GM12878 (cell line): ENCODE measurements around the gene SLC36A1. TPM values are rescaled to one million over a fixed set of nuclear protein-coding genes. Genes with fewer than 3 reads are reported as not detected.

Source experiments
- ATAC-seq: fragments of 200-7000 bp; cut with Tn5 transposase; 3 replicates; pipeline ENCODE4 v1.9.1; 2020; ENCODE audit warnings: mild to moderate bottlenecking, moderate library complexity
- BruUV-seq: library from RNA; stranded (reverse); fragments of 400-500 nt; replicated peaks from 2 replicates; lab custom pipeline; 2021; lab: Mats Ljungman, UMichigan
- CTCF ChIA-PET: fragments of 300-600 bp; sonication (Branson Sonifier 250); formaldehyde crosslinking; extraction: SDS; loops from one replicate; lab custom pipeline; 2021; ENCODE audit warnings: inconsistent platforms; lab: Yijun Ruan, JAX
- POLR2A ChIA-PET: fragments of 350-600 bp; formaldehyde crosslinking; extraction: SDS; loops from one replicate; lab custom pipeline; 2021; ENCODE audit warnings: inconsistent platforms; lab: Charles Lee
- RAD21 ChIA-PET: fragments of 300-600 bp; sonication (Branson Sonifier 250); formaldehyde crosslinking; loops from one replicate; lab custom pipeline; 2023; ENCODE audit warnings: antibody characterized with exemption; ENCODE audit not compliant: unreplicated experiment; lab: Charles Lee
- SMC1A ChIA-PET: fragments of 300-600 bp; sonication (Branson Sonifier 250); formaldehyde crosslinking; loops from one replicate; lab custom pipeline; 2023; ENCODE audit not compliant: unreplicated experiment, uncharacterized antibody; lab: Charles Lee
- DNase-seq: peaks from one replicate; pipeline ENCODE4 v3.0.0-alpha.2; 2011; ENCODE audit warnings: low read depth, low spot score
- FAIRE-seq: peaks from 3 replicates; lab custom pipeline; 2011; peaks lifted over from hg19 to GRCh38; lab: Jason Lieb, UNC
- H2AFZ ChIP-seq: 2 replicates; pipeline ENCODE4 v1.6.0; 2011; ENCODE audit warnings: low read depth, low read length, control low read depth; ENCODE audit not compliant: control insufficient read depth
- H3K27ac ChIP-seq: 2 replicates; pipeline ENCODE4 v1.5.1; 2011; ENCODE audit warnings: control low read depth; ENCODE audit not compliant: control insufficient read depth, insufficient read depth
- H3K27me3 ChIP-seq, 2 experiments: replicated peaks in 1 of 2; 2 replicates each; pipeline versions ENCODE4 v1.6.0 to v1.6.1; 2011; ENCODE audit warnings: low read length in 1 of 2; ENCODE audit not compliant: control insufficient read depth in 2 of 2, insufficient read depth in 2 of 2
- H3K36me3 ChIP-seq, 2 experiments: 2 replicates each; pipeline ENCODE4 v1.5.1; 2011; ENCODE audit warnings: low read length in 1 of 2; ENCODE audit not compliant: control insufficient read depth in 2 of 2, insufficient read depth in 2 of 2
- H3K4me1 ChIP-seq: 2 replicates; pipeline ENCODE4 v1.6.1; 2011; ENCODE audit warnings: mild to moderate bottlenecking, low read length, moderate library complexity, mixed read lengths; ENCODE audit not compliant: control insufficient read depth, insufficient read depth
- H3K4me2 ChIP-seq: 2 replicates; pipeline ENCODE4 v1.6.0; 2011; ENCODE audit warnings: control low read depth; ENCODE audit not compliant: control insufficient read depth, insufficient read depth
- H3K4me3 ChIP-seq: fragments of 200-600 bp; sonication (generic); 2 replicates; pipeline ENCODE4 v1.5.1; 2016
- H3K79me2 ChIP-seq: 2 replicates; pipeline ENCODE4 v1.6.0; 2011; ENCODE audit warnings: low read length; ENCODE audit not compliant: control insufficient read depth, insufficient read depth
- H3K9ac ChIP-seq: 2 replicates; pipeline ENCODE4 v1.8.0; 2011; ENCODE audit warnings: low read length, control low read depth, mixed read lengths; ENCODE audit not compliant: control insufficient read depth, insufficient read depth
- H3K9me3 ChIP-seq: replicated peaks from 3 replicates; pipeline ENCODE4 v1.5.1; 2011; ENCODE audit warnings: mild to moderate bottlenecking, low read length; ENCODE audit not compliant: control insufficient read depth, insufficient read depth
- H4K20me1 ChIP-seq: 2 replicates; pipeline ENCODE4 v1.6.0; 2011; ENCODE audit not compliant: control insufficient read depth, insufficient read depth
- ATF7 ChIP-seq: fragments of 450-650 bp; IDR thresholded peaks from 2 replicates; pipeline ENCODE4 v1.6.1; 2016; ENCODE audit warnings: low read depth, mild to moderate bottlenecking
- BCL11A ChIP-seq: IDR thresholded peaks from 2 replicates; pipeline ENCODE4 v1.6.1; 2011; ENCODE audit warnings: low read depth, low read length
- CHD2 ChIP-seq: IDR thresholded peaks from 2 replicates; pipeline ENCODE4 v1.6.1; 2011; ENCODE audit warnings: low read depth, low read length, improper control_type of control experiment, borderline replicate concordance
- CREM ChIP-seq: IDR thresholded peaks from 2 replicates; pipeline ENCODE4 v1.6.1; 2014; ENCODE audit warnings: antibody characterized with exemption, low read depth
- EP300 ChIP-seq, 2 experiments: fragments of 150-350 bp in 1 of 2; IDR thresholded peaks; 2 replicates each; pipeline ENCODE4 v1.6.1; 2011 to 2012; ENCODE audit warnings: low read depth in 2 of 2, low read length in 2 of 2, borderline replicate concordance in 1 of 2, improper control_type of control experiment in 1 of 2, inconsistent platforms in 1 of 2; ENCODE audit not compliant: control insufficient read depth in 1 of 2
- FOS ChIP-seq: IDR thresholded peaks from 3 replicates; pipeline ENCODE4 v1.6.1; 2011; ENCODE audit warnings: borderline replicate concordance; ENCODE audit not compliant: insufficient read length; ENCODE audit errors: extremely low read depth
- HDGF ChIP-seq: fragments of 450-650 bp; IDR thresholded peaks from 2 replicates; pipeline ENCODE4 v1.6.1; 2016; ENCODE audit warnings: antibody characterized with exemption
- IRF4 ChIP-seq: IDR thresholded peaks from 2 replicates; pipeline ENCODE4 v1.6.1; 2011; ENCODE audit warnings: low read depth, low read length
- JUNB ChIP-seq: IDR thresholded peaks from 2 replicates; pipeline ENCODE4 v1.6.1; 2016; ENCODE audit warnings: antibody characterized with exemption, mild to moderate bottlenecking
- KDM1A ChIP-seq: fragments of 200-600 bp; sonication (generic); IDR thresholded peaks from 2 replicates; pipeline ENCODE4 v1.6.1; 2016; ENCODE audit warnings: borderline replicate concordance
- NRF1 ChIP-seq: conservative IDR thresholded peaks from 2 replicates; pipeline ENCODE4 v1.6.1; 2011; ENCODE audit warnings: mild to moderate bottlenecking, low read depth, low read length, improper control_type of control experiment
- POU2F2 ChIP-seq: IDR thresholded peaks from 3 replicates; pipeline ENCODE4 v1.6.1; 2011; ENCODE audit warnings: low read depth, mild to moderate bottlenecking, low read length, borderline replicate concordance
- SMAD5 ChIP-seq: IDR thresholded peaks from 2 replicates; pipeline ENCODE4 v1.6.1; 2016; ENCODE audit warnings: antibody characterized with exemption, low read depth
- SREBF2 ChIP-seq: IDR thresholded peaks from 2 replicates; pipeline ENCODE4 v1.6.1; 2012; ENCODE audit warnings: mild to moderate bottlenecking, low read length
- YBX1 ChIP-seq: fragments of 450-650 bp; IDR thresholded peaks from 2 replicates; pipeline ENCODE4 v1.6.1; 2016; ENCODE audit warnings: antibody characterized with exemption
- ZZZ3 ChIP-seq: IDR thresholded peaks from 2 replicates; pipeline ENCODE4 v1.6.1; 2011; ENCODE audit warnings: low read depth; ENCODE audit not compliant: control insufficient read depth, insufficient read length
- WGBS: methylation state at CpG from one replicate; pipeline ENCODE4 v1.1.6; 2016; ENCODE audit warnings: low lambda C conversion rate; ENCODE audit not compliant: insufficient replicate concordance, insufficient coverage; ENCODE audit errors: missing lambda C conversion rate; 5-methylcytosine and 5-hydroxymethylcytosine counted together
- in situ Hi-C: fragments of 300-500 bp; cut with MboI; formaldehyde crosslinking; loops from 9 replicates; pipeline ENCODE4 v1.14.3; 2018; ENCODE audit warnings: mixed read lengths
- intact Hi-C: fragments of 100-400 bp; cut with micrococcal nuclease; formaldehyde crosslinking; loops from one replicate; pipeline ENCODE4 v1.14.2; 2022; ENCODE audit not compliant: unreplicated experiment
- polyA plus RNA-seq, 11 experiments: library from polyadenylated mRNA; depleted of rRNA in 4 of 11; unstranded in 6 of 11; stranded (reverse) in 5 of 11; fragments of >200 nt; fragmentation: Nextera tagmentation in 4 of 11; fragmentation: Illumina TruSeq in 1 of 11; extraction: Ambion mirVana in 4 of 11; extraction: Trizol in 1 of 11; gene quantifications; 1 replicate in 1 of 11; 2 replicates in 10 of 11; pipeline versions ENCODE4 v1.2.1 to v1.2.3, GENCODE V29; 2011 to 2016; ENCODE audit warnings: inconsistent platforms in 2 of 11, missing spikeins in 2 of 11, low read depth in 1 of 11
- total RNA-seq, 4 experiments: library from RNA; depleted of rRNA in 3 of 4; stranded (reverse); fragments of >200 nt in 3 of 4; fragmentation: Illumina TruSeq in 1 of 4; extraction: Trizol in 1 of 4; gene quantifications; 2 replicates each; pipeline versions ENCODE4 v1.2.1 to v1.2.3, GENCODE V29; 2013 to 2021
- TF ChIP-seq, protein P1 (sequence below): IDR thresholded peaks from 2 replicates; pipeline ENCODE4 v1.6.1; 2011; ENCODE audit warnings: borderline replicate concordance, low read depth, mild to moderate bottlenecking, moderate library complexity, low read length; ENCODE audit not compliant: insufficient read depth, poor library complexity, severe bottlenecking

The SLC36A1 gene
- total and polyA plus RNA-seq, 10 of the 15 experiments (the other 5 are each of a cell fraction or from before 2014, with no cell fraction given), result 0.50 to 8.2 (median 3.5) TPM

DNA sequence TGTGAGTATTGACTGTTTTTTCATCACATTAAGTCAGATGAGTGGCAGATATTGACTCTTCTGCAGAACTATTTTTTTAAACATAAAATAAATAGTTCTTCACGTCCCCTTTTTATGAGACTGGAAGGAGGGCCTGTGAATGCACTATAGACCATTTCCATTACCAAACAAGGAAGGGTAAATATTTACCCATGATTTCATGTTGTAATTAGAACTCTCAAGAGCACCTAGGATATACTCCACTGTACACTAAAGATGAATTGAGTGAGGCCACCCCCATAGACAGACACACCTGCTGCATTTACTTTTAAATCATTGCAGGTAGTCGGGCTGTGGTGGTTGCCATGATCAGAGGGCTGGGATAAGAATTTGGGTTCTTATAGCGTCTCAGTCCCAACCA lies 22.6 kb downstream of the SLC36A1 start:
- no peaks in the 10 kb centered on the region for H3K27me3 ChIP-seq
- H2AFZ ChIP-seq, result no peak overlapping the region
- intact Hi-C loops, result no loop called here
- no TSS peak for BruUV-seq
- no peak overlapping the region for H3K27ac ChIP-seq
- 78% methylated on average over 3 of the region's 3 CpGs for WGBS
- no peak overlapping the region for H3K4me3 ChIP-seq
- FAIRE-seq (no peak), DNase-seq (no peak), ATAC-seq (no peak)
- H3K9me3 ChIP-seq, result no peaks in the 10 kb centered on the region
- H3K79me2 ChIP-seq, result no peaks in the 10 kb centered on the region
- H3K4me1 ChIP-seq, result no peaks in the 10 kb centered on the region
- TF ChIP-seq, protein P1, sequence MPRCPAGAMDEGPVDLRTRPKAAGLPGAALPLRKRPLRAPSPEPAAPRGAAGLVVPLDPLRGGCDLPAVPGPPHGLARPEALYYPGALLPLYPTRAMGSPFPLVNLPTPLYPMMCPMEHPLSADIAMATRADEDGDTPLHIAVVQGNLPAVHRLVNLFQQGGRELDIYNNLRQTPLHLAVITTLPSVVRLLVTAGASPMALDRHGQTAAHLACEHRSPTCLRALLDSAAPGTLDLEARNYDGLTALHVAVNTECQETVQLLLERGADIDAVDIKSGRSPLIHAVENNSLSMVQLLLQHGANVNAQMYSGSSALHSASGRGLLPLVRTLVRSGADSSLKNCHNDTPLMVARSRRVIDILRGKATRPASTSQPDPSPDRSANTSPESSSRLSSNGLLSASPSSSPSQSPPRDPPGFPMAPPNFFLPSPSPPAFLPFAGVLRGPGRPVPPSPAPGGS, result no peak
- no peak for TF ChIP-seq BCL11A
- TF ChIP-seq JUNB, result no peak
- TF ChIP-seq YBX1, result no peak
- TF ChIP-seq, all 136 proteins: peak for 0
- ChIA-PET RAD21 (no interaction called here), POLR2A (no interaction called here), SMC1A (no interaction called here), CTCF (no interaction called here)
- in situ Hi-C loops, result no loop called here
- no peak overlapping the region for H3K9ac ChIP-seq
- no peaks in the 10 kb centered on the region for H4K20me1 ChIP-seq
- no peak overlapping the region for H3K4me2 ChIP-seq
- peaks cover 0 to 5% of the 10 kb centered on the region in 2 experiments; a peak in 1 of 4 replicates for H3K36me3 ChIP-seq

DNA sequence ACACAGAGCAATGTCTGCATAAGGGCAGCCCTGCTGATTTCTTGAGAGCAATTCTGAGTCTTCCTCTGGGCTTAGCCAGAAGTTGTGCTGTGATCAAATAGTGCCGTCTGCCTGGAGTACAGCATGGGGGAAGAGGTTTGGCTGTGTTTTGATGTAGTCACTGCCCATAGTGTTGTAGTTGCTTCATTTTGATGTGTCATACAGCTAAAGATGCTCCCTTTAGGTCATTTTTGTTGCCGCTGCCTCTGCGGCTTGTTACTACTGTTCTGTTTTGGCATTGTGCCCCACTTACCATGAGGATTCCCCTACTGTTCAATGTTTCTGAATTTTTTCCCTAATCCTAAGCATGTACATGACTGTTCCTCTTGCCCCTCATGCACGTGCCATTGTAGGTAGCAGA lies 23.0 kb downstream of the SLC36A1 start:
- CTCF ChIA-PET, result no interaction called here
- Histone ChIP-seq H2AFZ (no peak overlapping the region), H3K9me3 (no peaks in the 10 kb centered on the region), H3K27me3 (no peaks in the 10 kb centered on the region), H4K20me1 (no peaks in the 10 kb centered on the region), H3K36me3 (peaks cover 0 to 5% of the 10 kb centered on the region in 2 experiments; a peak in 1 of 4 replicates), H3K4me3 (no peak overlapping the region), H3K27ac (no peak overlapping the region), H3K79me2 (no peaks in the 10 kb centered on the region), H3K9ac (no peak overlapping the region), H3K4me1 (no peaks in the 10 kb centered on the region), H3K4me2 (no peak overlapping the region)
- ATAC-seq, result no peak
- no TSS peak for BruUV-seq
- WGBS, result 92% methylated on average over 4 of the region's 4 CpGs
- no peak for DNase-seq
- intact Hi-C loops, result no loop called here
- POLR2A ChIA-PET, result no interaction called here
- RAD21 ChIA-PET, result no interaction called here
- in situ Hi-C loops, result no loop called here
- TF ChIP-seq CREM (no peak), ZZZ3 (no peak), CHD2 (no peak), FOS (no peak), SMAD5 (no peak), EP300 (IDR thresholded peaks at IDR 0.05; ENCODE audit: borderline replicate concordance in 1 of 2, control insufficient read depth in 1 of 2, low read depth in 2 of 2, low read length in 2 of 2) (no peak), ATF7 (no peak), SREBF2 (no peak), IRF4 (no peak), POU2F2 (no peak), NRF1 (no peak), KDM1A (no peak), HDGF (no peak)
- SMC1A ChIA-PET, result interaction anchor here (1.5 kb wide), 1 partner anchor 18 kb away, joined by 5 read pairs; no protein-coding TSS in a partner anchor
- no peak for FAIRE-seq
